H54 (cell line): ENCODE results near the gene SOX10.

Source experiments
- DNase-seq: peaks from one replicate; pipeline ENCODE4 v3.0.0; 2011; ENCODE audit warnings: low spot score, mixed read lengths; ENCODE audit not compliant: insufficient read length
- FAIRE-seq: peaks from 3 replicates; lab custom pipeline; 2011; peaks lifted over from hg19 to GRCh38; lab: Jason Lieb, UNC
- POLR2A ChIP-seq: IDR thresholded peaks from 2 replicates; pipeline ENCODE4 v1.6.1; 2011; ENCODE audit warnings: low read depth, mild to moderate bottlenecking, low read length

Gene SOX10

GRCh38 chr22:37932401-37932800, 52.0 kb downstream of the SOX10 start:
- DNase-seq (no peak), FAIRE-seq (no peak)
- no peak for TF ChIP-seq POLR2A

DNA sequence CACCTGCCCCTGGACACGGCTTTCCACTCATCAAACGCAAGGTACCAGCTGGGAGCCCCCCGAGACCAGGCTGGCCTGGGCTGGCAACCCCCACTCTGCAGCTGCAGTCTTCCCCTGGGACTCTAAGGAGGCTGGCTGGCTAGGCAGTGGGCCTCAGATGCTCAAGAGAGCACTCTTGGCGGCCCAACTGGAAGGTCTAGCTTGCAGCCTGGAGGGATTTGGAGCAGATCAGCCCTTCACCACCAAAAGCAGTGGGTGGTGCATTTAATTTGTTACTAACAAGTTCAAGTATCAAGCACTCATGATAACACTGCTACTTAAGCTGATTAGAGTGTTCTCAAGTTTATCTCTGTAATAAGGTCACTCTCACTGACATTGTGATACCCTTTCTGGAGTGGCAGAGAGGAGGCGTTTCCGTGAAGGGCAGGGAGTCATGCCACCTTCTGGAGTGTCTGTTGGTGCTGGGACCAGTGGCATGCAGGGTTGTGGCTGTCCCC, 52.4 kb downstream of the SOX10 start:
- FAIRE-seq (no peak), DNase-seq (no peak)
- TF ChIP-seq POLR2A = no peak

GRCh38 chr22:37930952-37931440, 53.4 kb downstream of the SOX10 start:
- DNase-seq (no peak), FAIRE-seq (no peak)

GRCh38 chr22:37930270-37930951, 53.9 kb downstream of the SOX10 start:
- no peak for FAIRE-seq
- no peak for DNase-seq
- no peak for TF ChIP-seq POLR2A

More at GRCh38 chr22:37930952-37931440, 53.4 kb downstream of the SOX10 start:
- no peak for TF ChIP-seq POLR2A

DNA sequence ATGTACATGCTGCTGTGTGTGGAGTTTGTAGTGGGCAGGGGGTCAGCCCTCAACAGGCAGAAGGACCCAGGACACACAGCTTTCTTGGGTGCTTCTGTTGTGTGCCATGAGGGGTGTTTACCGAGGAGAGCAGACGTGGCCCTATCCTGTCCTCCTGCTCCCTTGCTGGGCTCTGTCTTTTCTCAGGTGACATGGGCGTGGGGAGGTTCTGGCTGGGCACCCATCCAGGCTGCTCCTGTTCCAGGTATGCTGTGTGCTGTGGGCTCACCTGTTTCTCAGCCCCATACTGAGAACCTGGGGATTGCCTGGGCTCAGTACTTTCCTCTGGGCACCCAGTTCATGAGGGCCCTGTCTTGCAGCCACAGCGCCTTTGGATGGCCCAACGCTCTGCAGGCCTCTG, 55.0 kb downstream of the SOX10 start:
- FAIRE-seq = no peak
- DNase-seq = no peak
- no peak for TF ChIP-seq POLR2A

- TF ChIP-seq POLR2A = no peak
- no peak for DNase-seq
- no peak for FAIRE-seq
Measured at GRCh38 chr22:37927637-37927936, 56.8 kb downstream of the SOX10 start.

GRCh38 chr22:37926771-37927636, 57.4 kb downstream of the SOX10 start:
- no peak for FAIRE-seq
- TF ChIP-seq POLR2A = no peak
- DNase-seq = no peak

DNA sequence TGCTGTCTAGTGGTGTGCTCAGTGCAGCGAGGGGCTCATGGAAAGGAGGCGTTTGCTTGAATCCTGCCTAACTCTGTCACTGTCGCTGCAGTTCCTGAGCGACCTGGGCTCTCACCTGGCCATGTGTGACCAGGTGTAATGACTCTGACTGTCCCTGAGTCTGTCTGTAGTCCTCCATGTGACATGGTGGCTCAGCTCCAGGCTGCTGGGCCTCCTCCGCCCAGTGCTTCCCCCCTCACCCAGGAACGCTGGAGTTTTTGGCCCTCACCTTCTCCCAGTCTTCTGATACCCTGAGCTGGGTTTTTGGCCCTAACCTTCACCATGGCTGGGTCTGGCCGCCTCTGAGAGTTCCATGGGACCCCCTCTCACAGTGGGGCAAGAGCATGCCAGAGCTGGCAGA, 58.0 kb downstream of the SOX10 start:
- FAIRE-seq = no peak
- DNase-seq = no peak
- TF ChIP-seq POLR2A = no peak

DNA sequence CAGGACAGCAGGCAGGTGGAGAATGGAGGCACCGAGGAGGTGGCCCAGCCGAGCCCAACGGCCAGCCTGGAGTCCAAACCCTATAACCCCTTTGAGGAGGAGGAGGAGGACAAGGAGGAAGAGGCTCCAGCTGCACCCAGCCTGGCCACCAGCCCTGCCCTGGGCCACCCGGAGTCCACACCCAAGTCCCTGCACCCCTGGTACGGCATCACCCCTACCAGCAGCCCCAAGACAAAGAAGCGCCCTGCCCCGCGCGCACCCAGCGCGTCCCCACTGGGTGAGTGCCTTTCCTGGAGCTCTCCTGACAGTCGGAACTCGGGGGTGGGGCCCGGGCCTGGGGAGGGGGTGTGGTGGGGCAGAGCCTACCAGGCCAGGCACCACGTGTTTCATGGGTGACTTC, 58.6 kb downstream of the SOX10 start:
- FAIRE-seq (no peak), DNase-seq (no peak)
- no peak for TF ChIP-seq POLR2A

GRCh38 chr22:37925330-37925729, 59.0 kb downstream of the SOX10 start:
- FAIRE-seq (no peak), DNase-seq (no peak)
- no peak for TF ChIP-seq POLR2A

DNA sequence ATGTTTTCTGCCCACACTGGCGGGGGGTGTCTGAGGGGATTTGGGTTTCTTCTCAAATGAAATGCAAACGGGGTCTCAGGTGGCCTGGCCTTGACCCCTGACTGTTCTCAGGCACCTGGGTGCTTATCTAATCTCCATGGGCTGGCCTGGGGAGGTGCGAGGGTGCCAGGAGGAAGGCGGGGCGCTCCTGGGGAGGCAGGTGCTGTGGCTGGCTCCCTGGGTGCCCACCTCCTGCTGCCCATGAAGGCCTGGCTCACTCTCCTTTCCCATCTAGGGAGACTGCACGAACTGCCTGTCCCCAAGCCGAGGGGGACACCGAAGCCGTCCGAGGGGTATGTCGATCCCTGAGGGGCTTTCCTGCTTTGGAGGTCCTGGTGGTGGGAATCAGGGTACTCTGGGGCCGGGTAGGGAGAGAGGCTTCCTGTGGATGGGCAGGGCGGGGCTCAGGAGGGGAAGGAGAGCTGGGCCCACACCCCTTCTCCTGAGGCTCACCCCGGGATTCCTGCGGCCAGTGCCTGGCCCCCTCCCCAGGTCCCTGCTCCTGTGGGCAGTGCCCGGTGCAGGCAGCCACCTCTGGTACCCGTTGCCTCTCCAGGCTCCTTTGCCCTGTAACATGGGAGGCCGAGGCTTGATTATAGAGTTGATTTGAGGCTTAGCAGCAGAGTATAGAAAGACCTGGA, 59.8 kb downstream of the SOX10 start:
- no peak for FAIRE-seq
- TF ChIP-seq POLR2A = no peak
- DNase-seq = no peak

DNA sequence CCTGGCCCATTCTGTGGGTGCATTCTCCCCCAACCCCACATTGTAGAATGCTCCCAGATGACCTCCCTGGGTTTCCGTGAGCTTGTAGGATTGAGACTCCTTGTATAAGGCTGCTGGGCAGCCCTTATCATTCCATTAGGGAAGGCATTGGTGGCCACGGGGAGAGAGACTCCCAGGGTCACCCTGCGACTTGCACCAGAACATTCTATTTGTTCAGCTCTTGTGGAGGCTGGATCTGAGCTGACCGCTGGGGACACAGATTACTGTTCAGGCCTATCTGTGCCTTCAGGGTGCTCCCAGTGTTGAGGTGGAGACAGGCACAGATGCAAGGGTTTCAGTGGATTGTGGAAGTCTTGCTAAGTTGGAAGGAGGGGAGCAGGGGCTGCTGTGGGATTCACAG, 60.4 kb downstream of the SOX10 start:
- no peak for TF ChIP-seq POLR2A
- no peak for FAIRE-seq
- DNase-seq = no peak
